ENCODE data around the gene SARNP.
A peak's percentile ranks its signal among the peaks of the same experiment; 100 is the strongest.

The SARNP gene

GRCh38 chr12:55827806-55828205 lies 10.3 kb upstream of the SARNP start:
- TF ChIP-seq CTCF (IDR thresholded peaks at IDR 0.05), result no peak
- H3K4me3 ChIP-seq, result no peak overlapping the region
- DNase-seq (ENCODE audit: low spot score), result no peak
- peak overlapping the region in 1 of 2 donors; percentile 18 for H3K27ac ChIP-seq

GRCh38 chr12:55824726-55825125 lies 7.2 kb upstream of the SARNP start:
- no peak overlapping the region for H3K27ac ChIP-seq
- no peak for TF ChIP-seq CTCF (IDR thresholded peaks at IDR 0.05)
- DNase-seq (ENCODE audit: low spot score), result peak; percentile 26
- H3K4me3 ChIP-seq, result no peak overlapping the region

GRCh38 chr12:55823419-55823818 lies 5.9 kb upstream of the SARNP start:
- Histone ChIP-seq H3K4me3 (no peak overlapping the region), H3K27ac (no peak overlapping the region)
- TF ChIP-seq CTCF (IDR thresholded peaks at IDR 0.05), result no peak
- DNase-seq (ENCODE audit: low spot score), result peak; percentile 5

GRCh38 chr12:55822228-55822627 lies 4.7 kb upstream of the SARNP start:
- Histone ChIP-seq H3K27ac (no peak overlapping the region), H3K4me3 (no peak overlapping the region)
- TF ChIP-seq CTCF (IDR thresholded peaks at IDR 0.05), result no peak
- no peak for DNase-seq (ENCODE audit: low spot score)

- TF ChIP-seq CTCF (IDR thresholded peaks at IDR 0.05), result no peak
- Histone ChIP-seq H3K27ac (no peak overlapping the region), H3K4me3 (no peak overlapping the region)
- no peak for DNase-seq (ENCODE audit: low spot score)
These were observed 3.2 kb upstream of the SARNP start for GRCh38 chr12:55820679-55821078.

- H3K27ac ChIP-seq, result no peak overlapping the region
- peak overlapping the region; percentile 87 for H3K4me3 ChIP-seq
- no peak for DNase-seq (ENCODE audit: low spot score)
- no peak for TF ChIP-seq CTCF (IDR thresholded peaks at IDR 0.05)
These were observed 1.4 kb upstream of the SARNP start for GRCh38 chr12:55818886-55819285.

- Histone ChIP-seq H3K27ac (peak overlapping the region; percentile 67 to 90), H3K4me3 (peak overlapping the region; percentile 87)
- TF ChIP-seq CTCF (IDR thresholded peaks at IDR 0.05), result no peak
- no peak for DNase-seq (ENCODE audit: low spot score)
These were observed 710 bp upstream of the SARNP start for GRCh38 chr12:55818140-55818728.

All from coronary artery (tissue), 2 donors.